TTC549 (cell line): ENCODE data around the gene ENTHD1.

Source experiments
- FAIRE-seq: peaks from 2 replicates; lab custom pipeline; 2012; peaks lifted over from hg19 to GRCh38; lab: Jason Lieb, UNC

ENTHD1 gene

DNA sequence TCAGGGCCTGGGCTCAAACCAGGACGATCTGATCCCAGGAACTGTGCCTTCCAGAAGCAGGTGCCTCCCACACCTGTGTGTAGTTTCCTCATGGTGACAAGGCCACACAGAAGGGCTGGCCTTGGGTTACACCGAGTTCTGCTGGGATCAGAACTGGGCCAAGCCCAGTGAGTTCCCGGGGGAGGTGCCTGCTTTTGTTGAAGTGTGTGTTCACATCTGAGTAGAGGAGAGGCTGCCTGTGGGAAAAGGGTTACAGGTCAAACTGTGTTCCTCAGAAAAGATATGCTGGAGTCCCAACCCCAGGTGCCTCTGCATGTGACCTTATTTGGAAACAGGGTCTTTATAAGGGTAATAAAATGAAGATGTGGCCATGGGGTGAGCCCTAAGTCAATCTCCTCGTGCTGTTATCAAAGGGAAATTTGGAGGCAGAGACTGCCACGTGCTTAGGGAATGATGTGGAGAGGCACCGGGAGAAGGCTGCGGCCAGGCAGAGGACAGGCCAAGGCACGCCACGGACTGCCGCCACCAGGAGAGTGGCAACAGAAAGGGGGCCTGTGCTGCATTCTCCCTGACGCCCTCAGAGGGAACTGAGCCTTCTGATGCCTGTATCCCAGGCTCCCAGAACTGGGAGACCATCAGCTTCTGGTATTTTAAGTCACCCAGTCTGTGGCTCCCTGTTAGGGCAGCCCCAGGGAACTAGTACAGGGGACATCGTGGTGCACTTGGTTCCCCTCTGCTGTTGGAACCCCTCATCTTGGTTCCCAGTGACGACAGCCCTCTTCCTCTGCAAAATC, 164.2 kb downstream of the ENTHD1 start:
- no peak for FAIRE-seq

- FAIRE-seq = no peak
These were observed 165.2 kb downstream of the ENTHD1 start for GRCh38 chr22:39728236-39728860.

- no peak for FAIRE-seq
These were observed 166.0 kb downstream of the ENTHD1 start for GRCh38 chr22:39727541-39727940.

- no peak for FAIRE-seq
These were observed 168.1 kb downstream of the ENTHD1 start for GRCh38 chr22:39725351-39726035.

GRCh38 chr22:39724857-39725256, 168.7 kb downstream of the ENTHD1 start:
- no peak for FAIRE-seq

DNA sequence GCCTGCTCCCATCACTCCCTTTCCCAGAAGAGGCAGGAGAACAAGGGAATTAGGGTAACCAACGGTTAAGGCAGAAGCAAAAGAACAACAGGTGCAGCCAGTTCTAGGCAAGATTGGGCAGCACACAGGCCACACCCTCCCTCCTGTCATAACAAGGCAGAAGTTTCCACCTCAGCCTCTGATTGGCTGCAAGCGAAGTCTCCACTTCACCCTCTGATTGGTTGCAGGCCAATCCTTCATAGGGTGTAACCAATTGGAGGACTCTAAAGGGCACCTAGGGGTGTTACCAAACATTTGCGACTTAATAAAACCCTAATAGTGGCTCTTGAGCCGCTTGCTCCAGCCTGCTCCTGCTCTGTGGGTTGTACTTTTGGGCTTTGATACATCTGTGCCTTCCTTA, 169.2 kb downstream of the ENTHD1 start:
- FAIRE-seq = no peak

GRCh38 chr22:39723899-39724351, 169.6 kb downstream of the ENTHD1 start:
- no peak for FAIRE-seq

- FAIRE-seq = no peak
These were observed 170.1 kb downstream of the ENTHD1 start for GRCh38 chr22:39723463-39723862.

- FAIRE-seq = no peak
These were observed 171.1 kb downstream of the ENTHD1 start for GRCh38 chr22:39722501-39722900.

DNA sequence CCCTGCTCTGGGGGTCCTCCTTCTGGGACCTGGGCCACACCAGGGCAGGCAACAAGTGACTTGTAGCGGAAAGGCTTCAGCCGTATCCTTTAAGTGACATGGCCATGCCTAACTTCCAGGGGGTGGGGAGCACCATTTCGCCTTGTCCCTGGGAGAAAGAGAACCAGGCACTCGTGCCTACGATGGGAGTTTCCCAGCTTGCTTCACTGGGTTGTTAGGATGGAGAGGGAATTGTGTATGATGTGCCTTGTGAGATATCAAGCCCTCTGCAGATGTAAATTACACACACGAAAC, 171.6 kb downstream of the ENTHD1 start:
- FAIRE-seq = no peak

GRCh38 chr22:39721206-39722031, 172.1 kb downstream of the ENTHD1 start:
- FAIRE-seq = no peak

- no peak for FAIRE-seq
These were observed 173.8 kb downstream of the ENTHD1 start for GRCh38 chr22:39719559-39720450.

DNA sequence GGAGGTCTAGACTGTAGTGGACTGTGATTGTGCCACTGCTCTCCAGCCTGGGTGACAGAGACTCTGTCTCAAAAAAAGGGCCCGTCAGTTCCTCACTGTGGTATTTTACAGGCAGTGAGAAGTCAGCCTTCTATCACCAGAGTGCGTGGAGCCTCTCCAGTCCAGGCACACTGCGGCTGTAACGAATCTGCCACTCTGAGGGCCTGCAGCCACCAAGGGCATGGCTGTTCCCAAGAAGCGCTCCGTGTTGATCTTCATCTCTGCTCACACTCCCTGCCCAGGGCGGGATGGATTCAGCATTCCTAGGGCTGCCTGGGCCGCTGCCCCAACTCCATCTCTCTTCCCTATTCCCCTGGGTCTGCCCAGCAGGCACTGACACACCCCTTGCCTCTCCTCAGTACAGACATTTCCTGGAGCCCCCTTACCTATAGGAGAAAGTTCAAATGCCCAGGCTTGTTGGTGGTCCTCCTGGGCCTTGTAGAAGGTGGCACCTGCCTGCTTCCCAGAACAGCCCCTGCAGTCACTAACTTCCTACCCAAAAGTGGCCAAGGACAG, 174.6 kb downstream of the ENTHD1 start:
- FAIRE-seq = no peak

GRCh38 chr22:39718206-39718605, 175.4 kb downstream of the ENTHD1 start:
- no peak for FAIRE-seq

DNA sequence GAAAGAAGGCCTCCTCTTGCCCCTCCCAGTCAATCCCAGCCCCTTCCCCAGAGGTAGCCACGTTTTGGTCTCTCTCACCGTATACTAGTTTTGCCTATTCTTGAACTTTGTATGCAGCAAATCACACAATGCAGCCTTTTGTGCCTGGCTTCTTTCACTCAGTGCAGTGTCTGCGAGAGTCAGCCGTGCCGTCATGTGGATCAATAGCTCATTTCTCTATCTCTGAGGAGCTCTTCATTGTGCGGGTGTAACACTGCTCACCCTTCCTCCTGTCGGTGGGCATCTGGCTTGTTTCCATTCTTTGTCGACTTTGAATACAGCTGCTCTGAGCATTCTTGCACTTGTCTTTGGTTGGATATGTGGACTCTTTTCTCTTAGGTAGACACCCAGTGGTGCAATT, 176.5 kb downstream of the ENTHD1 start:
- no peak for FAIRE-seq

DNA sequence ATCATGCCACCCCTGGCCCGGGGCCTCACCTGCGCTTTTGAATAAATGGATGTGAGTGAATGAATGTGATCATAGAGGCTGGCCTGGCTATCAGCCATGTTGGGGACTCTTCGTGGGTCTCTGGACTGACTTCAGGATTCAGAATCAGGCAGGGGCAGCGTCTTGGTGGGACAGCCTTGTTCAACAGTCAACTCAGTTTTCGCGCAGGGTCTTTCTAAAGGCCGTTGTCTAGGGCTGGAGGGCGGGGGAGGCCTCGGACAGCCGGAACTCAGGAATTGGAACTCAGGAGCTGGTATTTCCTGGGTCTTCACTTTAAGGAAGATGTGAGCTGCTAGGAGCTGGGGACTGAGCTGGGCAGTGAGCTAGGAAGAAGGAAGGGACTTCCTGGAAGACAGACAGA, 177.0 kb downstream of the ENTHD1 start:
- FAIRE-seq = no peak

GRCh38 chr22:39715778-39716495, 177.6 kb downstream of the ENTHD1 start:
- no peak for FAIRE-seq

DNA sequence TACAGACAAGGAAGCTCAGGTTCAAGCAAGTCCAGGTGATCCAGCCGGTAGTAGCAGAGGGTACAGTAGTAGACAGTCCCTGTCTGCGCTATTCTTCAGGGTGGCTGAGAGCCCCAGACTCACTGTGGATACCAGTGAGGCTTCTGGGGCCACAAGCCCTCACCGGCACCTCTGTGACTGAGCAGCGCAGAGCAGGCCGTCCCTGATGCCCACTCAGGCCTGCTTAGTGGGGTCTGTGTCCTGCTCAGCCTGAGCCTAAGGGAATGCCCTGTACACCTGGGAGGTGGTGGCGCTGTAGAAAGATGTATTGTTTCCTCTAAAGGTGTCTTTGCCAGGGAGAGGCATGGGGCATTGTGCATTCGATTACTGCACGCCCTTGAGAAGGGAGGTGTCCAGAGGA, 179.2 kb downstream of the ENTHD1 start:
- no peak for FAIRE-seq

GRCh38 chr22:39713799-39714290, 179.7 kb downstream of the ENTHD1 start:
- no peak for FAIRE-seq

- no peak for FAIRE-seq
These were observed 180.6 kb downstream of the ENTHD1 start for GRCh38 chr22:39712751-39713525.
